HG02981 (cell line): ENCODE measurements around the gene GGTLC2.
"Not testable (repeated sequence)": the region's sequence is repeated elsewhere in the genome, so short reads cannot be mapped to it uniquely, and the experiment has no call there.

ENCODE experiments used
- ATAC-seq: cut with Tn5 transposase; IDR thresholded peaks from one replicate; pipeline ENCODE4 v1.9.1; 2021; ENCODE audit warnings: mild to moderate bottlenecking, moderate library complexity; ENCODE audit not compliant: unreplicated experiment

GGTLC2 gene

GRCh38 chr22:22644314-22644713 lies at the start of gene GGTLC2:
Gene GGTLC2 (plus strand): TSS chr22:22644614. CDS start chr22:22646346, 1,732 bp downstream.
- not testable (repeated sequence) for ATAC-seq

GRCh38 chr22:22595001-22595835 lies 49.2 kb upstream of the GGTLC2 start:
- no peak for ATAC-seq

- ATAC-seq = no peak
Observed at GRCh38 chr22:22598144-22598543, 46.3 kb upstream of the GGTLC2 start.

- no peak for ATAC-seq
Observed at GRCh38 chr22:22599248-22599647, 45.2 kb upstream of the GGTLC2 start.

GRCh38 chr22:22600531-22601261 lies 43.7 kb upstream of the GGTLC2 start:
- ATAC-seq = no peak

- no peak for ATAC-seq
Observed at GRCh38 chr22:22603470-22603947, 40.9 kb upstream of the GGTLC2 start.

GRCh38 chr22:22604326-22605073 lies 39.9 kb upstream of the GGTLC2 start:
- no peak for ATAC-seq

- no peak for ATAC-seq
Observed at GRCh38 chr22:22605074-22605404, 39.4 kb upstream of the GGTLC2 start.

GRCh38 chr22:22608022-22608421 lies 36.4 kb upstream of the GGTLC2 start:
- ATAC-seq = not testable (repeated sequence)

- ATAC-seq = no peak
Observed at GRCh38 chr22:22609291-22609690, 35.1 kb upstream of the GGTLC2 start.

GRCh38 chr22:22612516-22612915 lies 31.9 kb upstream of the GGTLC2 start:
- ATAC-seq = no peak

GRCh38 chr22:22614065-22614464 lies 30.3 kb upstream of the GGTLC2 start:
- no peak for ATAC-seq

GRCh38 chr22:22616636-22617035 lies 27.8 kb upstream of the GGTLC2 start:
- ATAC-seq = no peak

GRCh38 chr22:22618448-22618847 lies 26.0 kb upstream of the GGTLC2 start:
- no peak for ATAC-seq

- no peak for ATAC-seq
Observed at GRCh38 chr22:22618923-22619322, 25.5 kb upstream of the GGTLC2 start.

- no peak for ATAC-seq
Observed at GRCh38 chr22:22619765-22620414, 24.5 kb upstream of the GGTLC2 start.

GRCh38 chr22:22628546-22629495 lies 15.6 kb upstream of the GGTLC2 start:
- ATAC-seq = not testable (repeated sequence)

- ATAC-seq = not testable (repeated sequence)
Observed at GRCh38 chr22:22631223-22631652, 13.2 kb upstream of the GGTLC2 start.

GRCh38 chr22:22632226-22632625 lies 12.2 kb upstream of the GGTLC2 start:
- ATAC-seq = not testable (repeated sequence)

- not testable (repeated sequence) for ATAC-seq
Observed at GRCh38 chr22:22633533-22633932, 10.9 kb upstream of the GGTLC2 start.
